NCI-H146 treated with DMSO at 0.1 percent for 48 hours (cell line): Measurements from ENCODE around the gene FARP1.

ENCODE experiments used
- DNase-seq: peaks from one replicate; lab custom pipeline; 2025; ENCODE audit not compliant: unreplicated experiment; lab: John Stamatoyannopoulos, UW

The FARP1 gene, protein sequence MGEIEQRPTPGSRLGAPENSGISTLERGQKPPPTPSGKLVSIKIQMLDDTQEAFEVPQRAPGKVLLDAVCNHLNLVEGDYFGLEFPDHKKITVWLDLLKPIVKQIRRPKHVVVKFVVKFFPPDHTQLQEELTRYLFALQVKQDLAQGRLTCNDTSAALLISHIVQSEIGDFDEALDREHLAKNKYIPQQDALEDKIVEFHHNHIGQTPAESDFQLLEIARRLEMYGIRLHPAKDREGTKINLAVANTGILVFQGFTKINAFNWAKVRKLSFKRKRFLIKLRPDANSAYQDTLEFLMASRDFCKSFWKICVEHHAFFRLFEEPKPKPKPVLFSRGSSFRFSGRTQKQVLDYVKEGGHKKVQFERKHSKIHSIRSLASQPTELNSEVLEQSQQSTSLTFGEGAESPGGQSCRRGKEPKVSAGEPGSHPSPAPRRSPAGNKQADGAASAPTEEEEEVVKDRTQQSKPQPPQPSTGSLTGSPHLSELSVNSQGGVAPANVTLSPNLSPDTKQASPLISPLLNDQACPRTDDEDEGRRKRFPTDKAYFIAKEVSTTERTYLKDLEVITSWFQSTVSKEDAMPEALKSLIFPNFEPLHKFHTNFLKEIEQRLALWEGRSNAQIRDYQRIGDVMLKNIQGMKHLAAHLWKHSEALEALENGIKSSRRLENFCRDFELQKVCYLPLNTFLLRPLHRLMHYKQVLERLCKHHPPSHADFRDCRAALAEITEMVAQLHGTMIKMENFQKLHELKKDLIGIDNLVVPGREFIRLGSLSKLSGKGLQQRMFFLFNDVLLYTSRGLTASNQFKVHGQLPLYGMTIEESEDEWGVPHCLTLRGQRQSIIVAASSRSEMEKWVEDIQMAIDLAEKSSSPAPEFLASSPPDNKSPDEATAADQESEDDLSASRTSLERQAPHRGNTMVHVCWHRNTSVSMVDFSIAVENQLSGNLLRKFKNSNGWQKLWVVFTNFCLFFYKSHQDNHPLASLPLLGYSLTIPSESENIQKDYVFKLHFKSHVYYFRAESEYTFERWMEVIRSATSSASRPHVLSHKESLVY

DNA sequence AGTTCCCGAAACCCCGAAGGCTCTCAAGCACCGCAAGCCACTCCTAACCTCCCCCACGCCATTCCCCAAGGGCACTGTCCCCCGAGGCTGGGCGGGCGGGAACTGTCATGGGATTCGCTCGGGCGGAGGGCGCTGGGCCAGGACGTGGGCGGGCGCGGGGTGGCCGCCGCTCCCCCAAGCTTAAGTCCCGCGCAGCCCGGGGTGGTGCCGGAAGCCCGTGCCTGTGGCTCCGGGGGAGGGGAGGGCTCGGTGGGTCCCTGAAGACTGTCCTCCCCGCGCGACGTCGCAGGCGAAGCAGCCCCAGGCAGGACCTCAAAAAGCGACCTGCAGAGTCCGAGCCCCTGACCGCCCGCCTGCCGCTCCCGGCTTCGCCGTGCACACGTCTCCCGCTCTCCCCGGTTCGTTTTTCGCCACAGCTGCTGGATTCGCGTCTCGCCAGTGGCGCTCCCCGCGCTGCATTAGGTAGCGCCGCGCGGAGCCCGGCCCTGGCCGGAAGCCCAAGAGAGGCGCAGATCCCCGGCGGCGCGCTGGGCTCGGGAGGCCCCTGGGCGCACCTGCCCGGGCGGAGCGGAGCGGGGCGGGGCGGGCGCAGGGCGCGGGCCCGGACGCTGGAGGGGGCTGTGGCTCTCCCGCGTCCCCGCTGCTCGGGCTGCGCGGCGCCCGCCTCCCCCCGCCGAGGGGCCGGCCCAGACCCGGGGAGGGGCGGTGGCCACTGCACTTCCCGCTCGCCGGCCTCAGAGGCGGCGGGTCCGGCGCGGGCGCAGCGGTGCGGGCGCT, at the start of gene FARP1:
Gene FARP1 (plus strand): TSS at position 715 of the 777 bp plus-strand sequence. CDS start 70,149 bp downstream, outside the sequence.
- DNase-seq = peak; percentile 81

- DNase-seq = no peak
Observed at GRCh38 chr13:98094678-98095266, 48.1 kb upstream of the FARP1 start.

- DNase-seq = no peak
Observed at GRCh38 chr13:98096059-98096458, 46.8 kb upstream of the FARP1 start.

DNA sequence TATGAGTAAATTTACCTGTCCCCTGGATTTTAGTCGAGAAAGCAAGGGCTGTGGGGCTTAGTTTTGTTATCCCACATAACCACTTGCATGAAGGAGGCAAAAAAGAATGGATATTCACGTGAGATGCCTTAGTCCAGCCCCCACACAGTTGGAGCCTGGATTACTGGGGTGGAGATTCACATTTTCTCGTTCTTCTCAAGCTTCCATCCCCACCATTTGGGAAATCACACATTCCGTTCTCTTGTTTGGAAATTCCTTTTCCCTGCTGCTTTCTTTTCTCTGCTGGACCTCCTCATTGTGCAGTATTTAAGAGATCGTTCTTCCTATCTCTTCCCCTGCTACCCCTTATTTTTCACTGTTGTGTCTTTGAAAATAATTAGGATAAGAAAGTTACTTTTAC, 45.1 kb upstream of the FARP1 start:
- DNase-seq = no peak

DNA sequence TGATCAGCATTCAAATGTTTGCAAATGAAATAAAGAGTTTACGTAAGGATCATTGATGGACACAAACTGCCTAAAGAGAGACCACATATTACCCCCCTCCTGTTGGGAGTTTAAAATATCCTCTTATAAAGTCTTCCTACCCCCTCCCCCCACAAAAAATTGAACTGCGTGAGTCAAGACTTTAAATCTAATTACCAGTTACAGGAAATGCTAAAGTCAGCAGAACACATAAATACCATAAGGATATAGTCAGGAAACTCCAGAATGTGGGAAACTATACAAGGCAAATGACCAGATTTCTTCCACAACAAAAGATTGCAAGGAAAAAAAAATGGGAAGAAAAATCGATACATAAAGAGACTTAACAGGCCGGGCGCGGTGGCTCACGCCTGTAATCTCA, 44.4 kb upstream of the FARP1 start:
- DNase-seq = no peak

DNA sequence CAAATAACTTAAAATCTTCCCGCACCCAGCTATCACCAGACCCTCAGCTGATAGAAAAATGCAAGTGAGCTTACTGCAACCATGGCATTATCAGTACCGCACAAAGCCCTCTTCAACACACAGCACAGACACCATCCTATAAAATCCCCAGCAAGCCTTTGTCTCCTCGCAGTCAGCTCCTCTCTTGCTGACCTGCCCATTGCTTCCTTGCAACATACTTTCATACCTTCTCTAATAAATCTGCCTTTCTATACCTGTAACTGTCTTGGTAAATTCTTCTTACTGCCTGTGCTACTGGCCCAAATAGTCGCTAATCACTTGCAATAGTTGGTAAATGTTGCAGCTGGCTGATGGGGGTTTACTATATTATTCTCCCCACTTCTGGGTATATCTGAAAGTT, 43.3 kb upstream of the FARP1 start:
- no peak for DNase-seq

DNA sequence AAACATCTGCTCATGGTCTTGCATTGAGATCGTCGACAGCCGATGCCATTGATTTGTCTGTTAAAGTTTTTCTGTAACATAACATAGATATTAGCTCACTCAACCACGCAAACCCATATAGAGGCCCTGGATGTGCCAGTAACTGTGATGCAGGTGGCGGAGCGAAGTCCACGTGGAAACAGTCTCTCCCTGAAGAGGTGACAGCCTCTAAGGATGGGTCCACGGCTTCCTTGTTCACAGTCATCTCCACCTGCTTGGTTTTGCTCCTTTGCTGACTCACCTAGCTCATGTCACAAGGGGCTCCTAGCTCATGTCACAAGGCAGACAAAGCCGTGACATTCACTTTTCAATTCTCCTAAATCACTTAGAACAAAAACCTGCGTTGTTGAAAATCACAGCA, 42.4 kb upstream of the FARP1 start:
- no peak for DNase-seq

- DNase-seq = no peak
Observed at GRCh38 chr13:98103531-98103930, 39.4 kb upstream of the FARP1 start.

DNA sequence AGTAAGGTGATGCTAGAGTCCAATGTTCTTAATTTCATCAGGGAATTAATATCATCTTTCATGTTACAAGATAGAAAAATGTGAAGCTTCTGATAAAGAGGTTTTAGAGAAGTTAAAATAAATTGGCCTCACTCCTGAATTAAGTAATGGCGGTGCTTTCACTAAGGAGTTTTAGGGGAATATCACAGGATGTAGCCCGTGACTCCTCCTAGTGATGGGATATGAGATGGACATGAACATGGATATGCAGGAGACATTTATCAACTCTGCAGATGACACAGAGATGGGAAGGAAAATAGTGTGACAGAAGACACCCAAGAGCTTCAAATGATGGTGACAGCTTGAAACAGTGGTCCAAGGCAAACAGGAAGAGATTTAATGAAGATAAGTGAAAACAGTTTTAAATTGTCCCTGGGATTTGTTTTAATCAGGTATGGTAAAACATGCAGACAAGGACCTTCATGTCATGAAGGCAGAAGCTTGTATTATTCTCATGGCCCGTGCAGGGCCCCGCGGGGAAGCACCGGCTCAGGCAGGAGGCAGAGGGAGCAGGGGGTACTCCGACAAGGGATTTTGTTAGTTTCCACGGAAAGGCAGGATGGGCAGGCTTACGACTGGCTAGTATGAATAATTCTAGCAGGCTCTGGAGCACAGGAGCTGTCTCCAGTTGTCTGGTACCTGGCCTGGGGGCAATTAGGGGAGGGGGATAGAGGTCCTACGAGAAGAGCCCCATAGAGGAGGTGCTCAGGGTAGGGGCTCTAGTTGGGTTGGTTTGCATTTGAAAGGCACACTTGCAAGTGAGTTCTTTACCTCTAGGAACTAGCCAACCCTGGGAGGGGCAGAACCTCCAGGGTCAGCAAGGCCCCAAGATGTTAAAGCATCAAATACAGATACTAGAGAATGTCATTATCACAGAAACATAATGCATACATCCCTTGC, 38.7 kb upstream of the FARP1 start:
- DNase-seq = peak; percentile 64

DNA sequence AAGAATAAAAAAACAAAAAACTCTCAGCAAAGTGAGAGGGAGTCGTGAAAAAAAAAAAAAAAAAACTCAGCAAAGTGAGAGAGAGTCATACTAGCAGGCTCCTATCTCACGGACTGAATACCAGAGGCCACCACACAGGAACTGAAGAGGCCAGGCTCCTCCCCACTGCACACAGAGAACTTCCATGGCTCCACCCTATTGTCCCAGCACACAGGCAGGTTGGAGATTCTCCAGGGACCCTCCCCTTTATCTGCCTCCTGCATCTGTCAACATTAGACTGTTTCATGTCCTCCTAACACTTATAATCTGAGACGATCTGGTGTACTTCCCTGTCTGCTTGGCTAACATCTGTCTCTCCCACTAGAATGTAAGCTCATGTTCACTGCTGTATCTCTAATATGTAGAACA, 37.0 kb upstream of the FARP1 start:
- no peak for DNase-seq

GRCh38 chr13:98108341-98108740, 34.6 kb upstream of the FARP1 start:
- no peak for DNase-seq

DNA sequence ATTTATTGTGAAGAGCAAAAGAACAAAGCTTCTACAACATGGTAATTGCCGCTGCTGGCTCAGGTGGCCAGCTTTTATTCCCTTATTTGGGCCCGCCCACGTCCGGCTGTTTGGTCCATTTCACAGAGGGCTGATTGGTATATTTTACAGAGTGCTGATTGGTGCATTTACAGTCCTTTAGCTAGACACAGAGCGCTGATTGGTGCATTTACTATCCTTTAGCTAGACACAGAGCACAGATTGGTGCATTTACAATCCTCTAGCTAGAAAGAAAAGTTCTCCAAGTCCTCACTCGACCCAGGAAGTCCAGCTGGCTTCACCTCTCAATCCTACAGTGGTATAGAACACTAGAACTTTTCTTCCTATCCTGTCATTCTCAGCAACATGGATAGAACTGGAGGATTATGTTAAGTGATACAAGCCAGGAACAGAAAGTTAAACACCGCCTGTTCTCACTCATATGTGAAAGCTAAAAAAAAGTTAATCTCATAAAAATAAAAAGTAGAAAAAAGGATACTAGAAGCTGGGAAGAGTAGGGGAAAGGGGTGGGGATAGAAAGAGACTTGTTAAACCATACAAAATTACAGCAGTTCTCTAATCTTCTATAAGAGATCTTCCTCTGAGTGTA, 33.6 kb upstream of the FARP1 start:
- no peak for DNase-seq

- no peak for DNase-seq
Observed at GRCh38 chr13:98110749-98111148, 32.1 kb upstream of the FARP1 start.

- no peak for DNase-seq
Observed at GRCh38 chr13:98111168-98112098, 31.5 kb upstream of the FARP1 start.

DNA sequence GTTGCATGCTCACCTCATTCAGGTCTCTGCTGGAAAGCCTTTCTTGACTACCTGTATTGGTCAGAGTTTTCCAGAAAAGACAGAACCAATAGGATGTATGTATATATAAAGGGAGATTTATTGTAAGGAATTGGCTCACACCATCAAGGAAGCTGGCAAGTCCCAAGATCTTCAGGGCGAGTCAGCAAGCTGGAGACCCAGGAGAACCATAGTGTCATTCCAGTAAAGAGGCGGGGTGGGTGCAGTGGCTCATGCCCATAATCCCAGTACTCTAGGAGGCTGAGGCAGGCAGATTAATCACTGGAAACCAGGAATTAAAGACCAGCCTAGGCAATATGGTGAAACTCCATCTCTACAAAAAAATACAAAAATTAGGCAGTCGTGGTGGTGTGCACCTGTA, 30.4 kb upstream of the FARP1 start:
- DNase-seq = no peak

DNA sequence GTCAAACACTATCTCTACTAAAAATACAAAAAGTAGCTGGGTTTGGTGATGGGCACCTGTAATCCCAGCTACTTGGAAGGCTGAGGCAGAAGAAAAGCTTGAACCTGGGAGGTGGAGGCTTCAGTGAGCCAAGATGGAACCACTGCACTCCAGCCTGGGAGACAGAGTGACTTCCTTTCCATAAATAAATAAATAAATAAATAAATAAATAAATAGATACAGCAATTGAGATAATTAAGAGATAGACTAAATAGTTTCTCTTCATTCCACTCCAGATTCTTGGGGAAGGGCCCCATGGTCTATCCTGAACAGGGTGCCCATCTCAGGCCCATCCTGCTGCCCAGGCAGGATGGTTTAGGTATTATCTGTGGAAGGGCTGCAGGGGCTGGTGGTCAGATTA, 24.0 kb upstream of the FARP1 start:
- DNase-seq = no peak

DNA sequence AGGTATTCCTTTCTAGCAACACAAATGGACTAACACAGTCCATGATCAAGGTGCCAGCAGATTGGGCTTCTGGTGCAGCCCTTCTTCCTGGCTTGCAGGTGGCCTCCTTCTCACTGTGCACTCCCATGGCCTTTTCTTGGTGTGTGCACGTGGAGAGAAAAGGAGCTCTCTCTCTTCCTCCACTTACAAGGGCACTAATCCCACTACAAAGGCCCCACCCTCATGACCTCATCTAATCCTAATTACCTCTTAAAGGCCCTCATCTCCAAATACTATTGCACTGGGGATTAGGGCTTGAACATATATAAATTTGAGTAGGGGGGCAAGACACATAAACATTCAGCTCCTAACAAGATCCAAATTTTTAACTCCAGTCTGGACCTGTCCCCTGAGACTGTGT, 19.7 kb upstream of the FARP1 start:
- no peak for DNase-seq
